ENCODE results near the gene CD82. TPM values are rescaled to one million over a fixed set of nuclear protein-coding genes. Genes with fewer than 3 reads are reported as not detected.
A peak's percentile ranks its signal among the peaks of the same experiment; 100 is the strongest.

Gene CD82
- polyA plus RNA-seq, 3 donors: 40.8 to 89.0 (median 43.0) TPM

DNA sequence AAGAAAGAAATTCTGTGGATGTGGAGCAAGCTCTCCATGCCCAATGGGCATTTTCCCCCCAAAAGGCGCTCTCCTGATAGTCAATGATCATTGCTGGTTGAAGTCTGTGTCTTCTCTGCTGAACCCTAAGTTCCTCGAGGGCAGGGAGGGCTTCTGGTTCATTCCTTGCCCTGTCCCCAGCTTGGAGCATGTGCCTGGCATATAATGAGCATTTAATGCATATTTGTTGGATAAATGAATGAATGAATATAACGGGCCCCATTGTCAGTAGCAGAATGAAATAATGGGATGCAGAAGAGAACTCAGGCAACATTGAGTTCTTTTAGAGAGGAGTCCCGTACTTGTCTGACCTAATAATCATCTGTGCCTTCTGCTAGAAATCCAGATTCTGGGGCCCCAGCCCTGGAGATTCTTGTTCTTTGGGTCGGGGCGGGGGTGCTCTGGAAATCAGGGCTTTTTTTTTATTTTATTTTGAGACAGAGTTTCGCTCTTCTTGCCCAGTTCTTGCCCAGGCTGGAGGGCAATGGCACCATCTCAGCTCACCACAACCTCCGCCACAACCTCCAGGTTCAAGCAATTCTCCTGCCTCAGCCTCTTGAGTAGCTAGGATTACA, 64.4 kb downstream of the CD82 start:
- Histone ChIP-seq H3K36me3 (replicated peaks in 1 of 2; ENCODE audit: control insufficient read depth in 1 of 2, insufficient read depth in 2 of 2, low read length in 2 of 2) (no peaks in the 10 kb centered on the region), H3K9ac (ENCODE audit: insufficient read depth, low read length, poor library complexity, severe bottlenecking) (no peak overlapping the region), H3K79me2 (ENCODE audit: insufficient read depth, low read length) (no peaks in the 10 kb centered on the region), H3K27ac (ENCODE audit: low read depth in 1 of 2, low read length in 2 of 2) (no peak overlapping the region), H3K4me1 (ENCODE audit: control insufficient read depth in 1 of 2, insufficient read depth in 2 of 2, low read length in 2 of 2) (peaks cover 15% of the 10 kb centered on the region in 2 donors), H3K4me2 (replicated peaks; ENCODE audit: extremely low read depth, low read length, poor library complexity, severe bottlenecking) (no peak overlapping the region), H3K27me3 (ENCODE audit: control insufficient read depth in 2 of 2, insufficient read depth in 2 of 2, low read length in 2 of 2) (no peaks in the 10 kb centered on the region), H3K4me3 (replicated peaks in 1 of 3; ENCODE audit: low read depth in 2 of 3, low read length in 3 of 3) (no peak overlapping the region), H3K9me3 (replicated peaks in 1 of 2; ENCODE audit: control insufficient read depth in 1 of 2, insufficient read depth in 1 of 2, low read length in 2 of 2) (no peaks in the 10 kb centered on the region), H2AFZ (ENCODE audit: insufficient read depth, low read depth, low read length, poor library complexity, severe bottlenecking) (no peak overlapping the region), H4K20me1 (ENCODE audit: insufficient read depth, low read length) (no peaks in the 10 kb centered on the region)
- DNase-seq: no peak
- peaks cover 0 to 3% (median 0%) of the 10 kb centered on the region in 7 donors for H3K9me3 Mint-ChIP-seq
- peak overlapping the region in 1 of 7 donors; percentile 21 for H3K27ac Mint-ChIP-seq
- intact Hi-C loops (cut with micrococcal nuclease): loop anchor here (5.0 to 10.0 kb wide), 2 partner anchors 145 to 282 kb away; no protein-coding TSS in a partner anchor
- H3K27me3 Mint-ChIP-seq (ENCODE audit: low read depth in 3 of 3): peaks cover 24 to 30% (median 28%) of the 10 kb centered on the region in 3 donors
- H3K36me3 Mint-ChIP-seq: peaks cover 3 to 6% of the 10 kb centered on the region in 2 donors
- peaks cover 48% of the 10 kb centered on the region for H3K4me1 Mint-ChIP-seq
- H3K4me3 Mint-ChIP-seq: peak overlapping the region in 1 of 2 donors; percentile 2
- 93% methylated on average over 4 of the region's 8 CpGs for WGBS (ENCODE audit: insufficient coverage)
- TF ChIP-seq, protein P1, sequence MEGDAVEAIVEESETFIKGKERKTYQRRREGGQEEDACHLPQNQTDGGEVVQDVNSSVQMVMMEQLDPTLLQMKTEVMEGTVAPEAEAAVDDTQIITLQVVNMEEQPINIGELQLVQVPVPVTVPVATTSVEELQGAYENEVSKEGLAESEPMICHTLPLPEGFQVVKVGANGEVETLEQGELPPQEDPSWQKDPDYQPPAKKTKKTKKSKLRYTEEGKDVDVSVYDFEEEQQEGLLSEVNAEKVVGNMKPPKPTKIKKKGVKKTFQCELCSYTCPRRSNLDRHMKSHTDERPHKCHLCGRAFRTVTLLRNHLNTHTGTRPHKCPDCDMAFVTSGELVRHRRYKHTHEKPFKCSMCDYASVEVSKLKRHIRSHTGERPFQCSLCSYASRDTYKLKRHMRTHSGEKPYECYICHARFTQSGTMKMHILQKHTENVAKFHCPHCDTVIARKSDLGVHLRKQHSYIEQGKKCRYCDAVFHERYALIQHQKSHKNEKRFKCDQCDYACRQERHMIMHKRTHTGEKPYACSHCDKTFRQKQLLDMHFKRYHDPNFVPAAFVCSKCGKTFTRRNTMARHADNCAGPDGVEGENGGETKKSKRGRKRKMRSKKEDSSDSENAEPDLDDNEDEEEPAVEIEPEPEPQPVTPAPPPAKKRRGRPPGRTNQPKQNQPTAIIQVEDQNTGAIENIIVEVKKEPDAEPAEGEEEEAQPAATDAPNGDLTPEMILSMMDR (IDR thresholded peaks at IDR 0.05): no peak

GRCh38 chr11:44630511-44631210, 65.2 kb downstream of the CD82 start:
- Mint-ChIP-seq H3K27ac (peak overlapping the region in 1 of 7 donors; percentile 16), H3K27me3 (ENCODE audit: low read depth in 3 of 3) (peaks cover 24 to 29% (median 25%) of the 10 kb centered on the region in 3 donors), H3K9me3 (peaks cover 0 to 3% (median 0%) of the 10 kb centered on the region in 7 donors), H3K4me3 (no peak overlapping the region), H3K36me3 (peaks cover 3 to 6% of the 10 kb centered on the region in 2 donors), H3K4me1 (peaks cover 44% of the 10 kb centered on the region)
- 95% methylated on average over 6 of the region's 7 CpGs for WGBS (ENCODE audit: insufficient coverage)
- Histone ChIP-seq H3K79me2 (ENCODE audit: insufficient read depth, low read length) (no peaks in the 10 kb centered on the region), H2AFZ (ENCODE audit: insufficient read depth, low read depth, low read length, poor library complexity, severe bottlenecking) (no peak overlapping the region), H3K27me3 (ENCODE audit: control insufficient read depth in 2 of 2, insufficient read depth in 2 of 2, low read length in 2 of 2) (no peaks in the 10 kb centered on the region), H3K27ac (ENCODE audit: low read depth in 1 of 2, low read length in 2 of 2) (no peak overlapping the region), H3K36me3 (replicated peaks in 1 of 2; ENCODE audit: control insufficient read depth in 1 of 2, insufficient read depth in 2 of 2, low read length in 2 of 2) (no peaks in the 10 kb centered on the region), H3K4me3 (replicated peaks in 1 of 3; ENCODE audit: low read depth in 2 of 3, low read length in 3 of 3) (no peak overlapping the region), H3K4me1 (ENCODE audit: control insufficient read depth in 1 of 2, insufficient read depth in 2 of 2, low read length in 2 of 2) (peaks cover 8 to 10% of the 10 kb centered on the region in 2 donors), H3K4me2 (replicated peaks; ENCODE audit: extremely low read depth, low read length, poor library complexity, severe bottlenecking) (no peak overlapping the region), H4K20me1 (ENCODE audit: insufficient read depth, low read length) (no peaks in the 10 kb centered on the region), H3K9ac (ENCODE audit: insufficient read depth, low read length, poor library complexity, severe bottlenecking) (no peak overlapping the region), H3K9me3 (replicated peaks in 1 of 2; ENCODE audit: control insufficient read depth in 1 of 2, insufficient read depth in 1 of 2, low read length in 2 of 2) (no peaks in the 10 kb centered on the region)
- intact Hi-C loops (cut with micrococcal nuclease): no loop called here
- TF ChIP-seq, protein P1 (IDR thresholded peaks at IDR 0.05): no peak
- no peak for DNase-seq

Measured in CD14-positive monocyte (primary cell).